Panc1 (cell line): ENCODE results near the gene OR1K1.

Source experiments
- CTCF ChIP-seq: fragments of 450-650 bp; IDR thresholded peaks from 2 replicates; pipeline ENCODE4 v1.5.1; 2017; ENCODE audit warnings: mild to moderate bottlenecking
- POLR2AphosphoS5 ChIP-seq: IDR thresholded peaks from 2 replicates; pipeline ENCODE4 v1.6.1; 2012; ENCODE audit warnings: mild to moderate bottlenecking, low read depth, low read length, moderate library complexity
- SIN3A ChIP-seq: IDR thresholded peaks from 2 replicates; pipeline ENCODE4 v1.6.1; 2012; ENCODE audit warnings: low read depth, mild to moderate bottlenecking, low read length, moderate library complexity, borderline replicate concordance; ENCODE audit not compliant: insufficient read depth
- TF ChIP-seq, protein P1 (sequence below), 2 experiments: IDR thresholded peaks; 2 replicates each; pipeline ENCODE4 v1.6.1; 2011 to 2012; ENCODE audit warnings: low read depth in 2 of 2, control low read depth in 1 of 2, low read length in 1 of 2, mild to moderate bottlenecking in 1 of 2, moderate library complexity in 1 of 2; ENCODE audit not compliant: insufficient read depth in 1 of 2

DNA sequence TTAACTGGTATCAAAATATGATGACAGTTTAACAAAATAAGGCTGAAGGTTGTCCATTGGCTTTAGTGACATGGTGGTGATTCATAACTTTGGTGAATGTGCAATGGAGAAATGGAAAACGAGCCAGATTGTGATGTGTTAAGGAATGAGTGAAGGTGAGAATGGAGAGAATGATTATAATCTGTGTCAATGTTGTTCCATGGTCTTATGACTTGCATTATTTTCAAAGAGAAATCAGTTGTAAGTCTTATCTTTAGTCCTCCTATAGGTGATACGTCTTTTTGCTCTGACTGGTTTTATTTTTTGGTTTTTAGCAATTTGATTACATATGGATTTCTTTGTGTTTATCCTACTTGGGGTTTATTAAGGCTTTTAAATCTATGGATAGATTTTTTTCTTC, 45.1 kb upstream of the OR1K1 start:
- TF ChIP-seq CTCF = no peak
- TF ChIP-seq POLR2AphosphoS5 = no peak
- TF ChIP-seq, protein P1, sequence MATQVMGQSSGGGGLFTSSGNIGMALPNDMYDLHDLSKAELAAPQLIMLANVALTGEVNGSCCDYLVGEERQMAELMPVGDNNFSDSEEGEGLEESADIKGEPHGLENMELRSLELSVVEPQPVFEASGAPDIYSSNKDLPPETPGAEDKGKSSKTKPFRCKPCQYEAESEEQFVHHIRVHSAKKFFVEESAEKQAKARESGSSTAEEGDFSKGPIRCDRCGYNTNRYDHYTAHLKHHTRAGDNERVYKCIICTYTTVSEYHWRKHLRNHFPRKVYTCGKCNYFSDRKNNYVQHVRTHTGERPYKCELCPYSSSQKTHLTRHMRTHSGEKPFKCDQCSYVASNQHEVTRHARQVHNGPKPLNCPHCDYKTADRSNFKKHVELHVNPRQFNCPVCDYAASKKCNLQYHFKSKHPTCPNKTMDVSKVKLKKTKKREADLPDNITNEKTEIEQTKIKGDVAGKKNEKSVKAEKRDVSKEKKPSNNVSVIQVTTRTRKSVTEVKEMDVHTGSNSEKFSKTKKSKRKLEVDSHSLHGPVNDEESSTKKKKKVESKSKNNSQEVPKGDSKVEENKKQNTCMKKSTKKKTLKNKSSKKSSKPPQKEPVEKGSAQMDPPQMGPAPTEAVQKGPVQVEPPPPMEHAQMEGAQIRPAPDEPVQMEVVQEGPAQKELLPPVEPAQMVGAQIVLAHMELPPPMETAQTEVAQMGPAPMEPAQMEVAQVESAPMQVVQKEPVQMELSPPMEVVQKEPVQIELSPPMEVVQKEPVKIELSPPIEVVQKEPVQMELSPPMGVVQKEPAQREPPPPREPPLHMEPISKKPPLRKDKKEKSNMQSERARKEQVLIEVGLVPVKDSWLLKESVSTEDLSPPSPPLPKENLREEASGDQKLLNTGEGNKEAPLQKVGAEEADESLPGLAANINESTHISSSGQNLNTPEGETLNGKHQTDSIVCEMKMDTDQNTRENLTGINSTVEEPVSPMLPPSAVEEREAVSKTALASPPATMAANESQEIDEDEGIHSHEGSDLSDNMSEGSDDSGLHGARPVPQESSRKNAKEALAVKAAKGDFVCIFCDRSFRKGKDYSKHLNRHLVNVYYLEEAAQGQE (IDR thresholded peaks at IDR 0.05; ENCODE audit: insufficient read depth in 1 of 2, low read depth in 2 of 2, low read length in 1 of 2) = no peak
- no peak for TF ChIP-seq SIN3A
